CD4-positive, alpha-beta T cell (primary cell): Measurements from ENCODE around the gene CORO1A. TPM values are rescaled to one million over a fixed set of nuclear protein-coding genes. Genes with fewer than 3 reads are reported as not detected.

Experiments
- ATAC-seq: fragments of 200-7000 bp; cut with Tn5 transposase; one replicate; pipeline ENCODE4 v1.10.0; 2022; ENCODE audit warnings: mild to moderate bottlenecking; ENCODE audit not compliant: poor library complexity
- CTCF ChIA-PET: fragments of 350-600 bp; sonication (Branson Sonifier 250); formaldehyde crosslinking; loops from one replicate; lab custom pipeline; 2021; ENCODE audit warnings: antibody characterized with exemption, inconsistent platforms; lab: Charles Lee
- POLR2A ChIA-PET: fragments of 350-600 bp; sonication (Branson Sonifier 250); formaldehyde crosslinking; loops from one replicate; lab custom pipeline; 2021; ENCODE audit warnings: antibody characterized with exemption, inconsistent platforms; lab: Charles Lee
- DNase-seq, 14 experiments: peaks; one replicate each; pipeline ENCODE4 v3.0.0-alpha.2; 2013 to 2020; ENCODE audit warnings: mixed read lengths in 2 of 14
- H3K27ac ChIP-seq, 2 donors: one replicate each; pipeline versions ENCODE4 v1.5.1 to v1.7.0; 2013; ENCODE audit warnings: low read length in 2 of 2, low read depth in 1 of 2, mild to moderate bottlenecking in 1 of 2
- H3K27me3 ChIP-seq, 2 experiments: 1 replicate in 1 of 2; 2 replicates in 1 of 2; pipeline versions ENCODE4 v1.6.1 to v1.7.0; 2013; ENCODE audit warnings: low read length in 2 of 2, control low read depth in 1 of 2, mild to moderate bottlenecking in 1 of 2, moderate library complexity in 1 of 2; ENCODE audit not compliant: insufficient read depth in 2 of 2, control insufficient read depth in 1 of 2
- H3K36me3 ChIP-seq: one replicate; pipeline ENCODE4 v1.6.1; 2013; ENCODE audit warnings: low read length, control low read depth; ENCODE audit not compliant: insufficient read depth
- H3K4me1 ChIP-seq: one replicate; pipeline ENCODE4 v1.6.1; 2013; ENCODE audit warnings: low read length, control low read depth; ENCODE audit not compliant: insufficient read depth
- H3K4me3 ChIP-seq: one replicate; pipeline ENCODE4 v1.5.1; 2013; ENCODE audit warnings: mild to moderate bottlenecking, low read length, moderate library complexity
- H3K9me3 ChIP-seq, 2 experiments: 1 replicate in 1 of 2; 2 replicates in 1 of 2; pipeline versions ENCODE4 v1.6.1 to v1.7.0; 2013; ENCODE audit warnings: low read length in 2 of 2, mild to moderate bottlenecking in 2 of 2, control low read depth in 1 of 2, moderate library complexity in 1 of 2; ENCODE audit not compliant: control insufficient read depth in 1 of 2, insufficient read depth in 1 of 2
- H3K27ac Mint-ChIP-seq: one replicate; pipeline ENCODE4 v1.8.0; 2020; ENCODE audit warnings: mixed read lengths
- H3K27me3 Mint-ChIP-seq: one replicate; pipeline ENCODE4 v1.8.0; 2021; ENCODE audit warnings: mixed read lengths
- H3K36me3 Mint-ChIP-seq: one replicate; pipeline ENCODE4 v1.8.0; 2021; ENCODE audit warnings: low read depth, mixed read lengths
- H3K4me1 Mint-ChIP-seq: one replicate; pipeline ENCODE4 v1.8.0; 2021; ENCODE audit warnings: low read depth, mixed read lengths
- H3K4me3 Mint-ChIP-seq: one replicate; pipeline ENCODE4 v1.8.0; 2020; ENCODE audit warnings: mild to moderate bottlenecking, mixed read lengths
- H3K9me3 Mint-ChIP-seq: one replicate; pipeline ENCODE4 v1.8.0; 2020; ENCODE audit warnings: mixed read lengths
- CTCF ChIP-seq: fragments of 200-600 bp; IDR thresholded peaks from one replicate; pipeline ENCODE4 v1.8.0; 2022; ENCODE audit warnings: antibody characterized with exemption, mild to moderate bottlenecking
- intact Hi-C, 2 experiments: fragments of 100-400 bp; cut with DNase I in 1 of 2; cut with micrococcal nuclease in 1 of 2; formaldehyde crosslinking; loops; one replicate each; pipeline versions ENCODE4 v1.15.1 to v1.9.0; 2023 to 2025; cut with DNase I, micrococcal nuclease
- total RNA-seq, 174 experiments: library from RNA in 2 of 174; stranded (reverse) in 2 of 174; gene quantifications; one replicate each; pipeline ENCODE4 v1.2.3 and lab custom pipeline; 2021 to 2026

The CORO1A gene
- total RNA-seq, 2 experiments from 2014 or later, result 411 to 416 TPM

GRCh38 chr16:30179931-30180330 is 3.5 kb upstream of the CORO1A start:
- Mint-ChIP-seq H3K4me1 (peaks cover 22% of the 10 kb centered on the region), H3K36me3 (peaks cover 12% of the 10 kb centered on the region), H3K4me3 (peak overlapping the region; percentile 42), H3K27ac (no peak overlapping the region), H3K9me3 (no peaks in the 10 kb centered on the region), H3K27me3 (no peaks in the 10 kb centered on the region)
- no peak for TF ChIP-seq CTCF
- H3K4me3 ChIP-seq, result no peak overlapping the region
- intact Hi-C loops, result no loop called here
- H3K9me3 ChIP-seq, result no peaks in the 10 kb centered on the region
- ATAC-seq, result no peak
- peak in 1 of 14 experiments; percentile 5 for DNase-seq
- CTCF ChIA-PET, result interaction anchor here (0.6 to 0.7 kb wide), 2 partner anchors 33 to 37 kb away, joined by 3 read pairs; no protein-coding TSS in a partner anchor
- H3K27ac ChIP-seq, result no peak overlapping the region
- POLR2A ChIA-PET, result interaction anchor here (0.9 kb wide), 1 partner anchor 87 kb away, joined by 3 read pairs; no protein-coding TSS in a partner anchor
- no peaks in the 10 kb centered on the region for H3K27me3 ChIP-seq
- H3K4me1 ChIP-seq, result peaks cover 16% of the 10 kb centered on the region
- H3K36me3 ChIP-seq, result peaks cover 8% of the 10 kb centered on the region

GRCh38 chr16:30180741-30181140 is 2.7 kb upstream of the CORO1A start:
- DNase-seq (peak in 1 of 14 experiments; percentile 12), ATAC-seq (no peak)
- POLR2A ChIA-PET, result interaction anchor here (0.9 kb wide), 1 partner anchor 88 kb away, joined by 3 read pairs; no protein-coding TSS in a partner anchor
- peaks cover 16% of the 10 kb centered on the region for H3K36me3 ChIP-seq
- no peaks in the 10 kb centered on the region for H3K27me3 Mint-ChIP-seq
- CTCF ChIA-PET, result interaction anchor here (0.6 kb wide), 1 partner anchor 33 kb away, joined by 3 read pairs; no protein-coding TSS in a partner anchor
- H3K4me3 ChIP-seq, result no peak overlapping the region
- H3K27me3 ChIP-seq, result no peaks in the 10 kb centered on the region
- intact Hi-C loops, result no loop called here
- H3K27ac ChIP-seq, result no peak overlapping the region
- TF ChIP-seq CTCF, result no peak
- H3K4me3 Mint-ChIP-seq, result peak overlapping the region; percentile 79
- peaks cover 20% of the 10 kb centered on the region for H3K36me3 Mint-ChIP-seq
- peak overlapping the region; percentile 11 for H3K27ac Mint-ChIP-seq
- H3K4me1 ChIP-seq, result peaks cover 24% of the 10 kb centered on the region
- H3K9me3 ChIP-seq, result no peaks in the 10 kb centered on the region
- peaks cover 24% of the 10 kb centered on the region for H3K4me1 Mint-ChIP-seq
- H3K9me3 Mint-ChIP-seq, result no peaks in the 10 kb centered on the region

GRCh38 chr16:30184096-30184890 is 891 bp downstream of the CORO1A start:
- Histone ChIP-seq H3K27ac (peak overlapping the region; percentile 76 to 96), H3K36me3 (peaks cover 43% of the 10 kb centered on the region), H3K4me1 (peaks cover 51% of the 10 kb centered on the region), H3K27me3 (no peaks in the 10 kb centered on the region), H3K9me3 (no peaks in the 10 kb centered on the region), H3K4me3 (peak overlapping the region; percentile 100)
- intact Hi-C loops, result no loop called here
- ChIA-PET CTCF (interaction anchor here (3.5 kb wide), 1 partner anchor 92 kb away, joined by 15 read pairs; the partner anchor contains the start of gene TBX6), POLR2A (interaction anchor here (0.9 to 6.0 kb wide), 32 partner anchors 21 to 474 kb away, joined by 3 to 163 read pairs (median 6); partner anchors contain the start of genes ALDOA, CD2BP2, DCTPP1 and FBRS)
- ATAC-seq, result peak; percentile 44
- Mint-ChIP-seq H3K4me3 (peak overlapping the region; percentile 99), H3K9me3 (no peaks in the 10 kb centered on the region), H3K36me3 (peaks cover 44% of the 10 kb centered on the region), H3K4me1 (peaks cover 39% of the 10 kb centered on the region), H3K27me3 (no peaks in the 10 kb centered on the region), H3K27ac (peak overlapping the region; percentile 98)
- DNase-seq, result peak; percentile 59 to 95 (median 80)
- no peak for TF ChIP-seq CTCF
